ENCODE results near the gene TIAM2. TPM values are rescaled to one million over a fixed set of nuclear protein-coding genes. Genes with fewer than 3 reads are reported as not detected.

Gene TIAM2
- total and polyA plus RNA-seq, 12 donors: 4.3 to 22.5 (median 11.8) TPM

GRCh38 chr6:155126727-155127439, 131.8 kb downstream of the TIAM2 start:
- ATAC-seq (peak in 1 of 8 donors; percentile 37), DNase-seq (no peak)
- 73 to 82% methylated on average over 10 of the region's 10 CpGs for WGBS, 2 donors
- no peak for TF ChIP-seq CTCF (IDR thresholded peaks at IDR 0.05)
- Histone ChIP-seq H3K9me3 (no peaks in the 10 kb centered on the region), H3K27ac (no peak overlapping the region), H3K4me1 (peaks cover 0 to 2% (median 0%) of the 10 kb centered on the region in 9 donors), H3K27me3 (no peaks in the 10 kb centered on the region), H3K36me3 (peaks cover 0 to 4% (median 0%) of the 10 kb centered on the region in 9 donors), H3K4me3 (no peak overlapping the region)
- intact Hi-C loops (cut with DNase I): no loop called here

GRCh38 chr6:155128977-155129376, 133.9 kb downstream of the TIAM2 start:
- intact Hi-C loops (cut with DNase I): no loop called here
- Histone ChIP-seq H3K27me3 (no peaks in the 10 kb centered on the region), H3K4me3 (no peak overlapping the region), H3K4me1 (no peaks in the 10 kb centered on the region), H3K36me3 (peaks cover 0 to 4% (median 0%) of the 10 kb centered on the region in 9 donors), H3K9me3 (no peaks in the 10 kb centered on the region), H3K27ac (no peak overlapping the region)
- DNase-seq (no peak), ATAC-seq (no peak)
- TF ChIP-seq CTCF (IDR thresholded peaks at IDR 0.05): no peak
- 91% methylated on average over 4 of the region's 4 CpGs for WGBS, 2 donors

- intact Hi-C loops (cut with DNase I): no loop called here
- ATAC-seq (peak in 1 of 8 donors; percentile 22), DNase-seq (no peak)
- Histone ChIP-seq H3K27me3 (no peaks in the 10 kb centered on the region), H3K4me1 (peaks cover 0 to 5% (median 0%) of the 10 kb centered on the region in 9 donors), H3K9me3 (no peaks in the 10 kb centered on the region), H3K36me3 (peaks cover 0 to 4% (median 0%) of the 10 kb centered on the region in 9 donors), H3K27ac (no peak overlapping the region), H3K4me3 (no peak overlapping the region)
- TF ChIP-seq CTCF (IDR thresholded peaks at IDR 0.05): no peak
- 93 to 96% methylated on average over 14 of the region's 14 CpGs for WGBS, 2 donors
These were observed 134.6 kb downstream of the TIAM2 start for GRCh38 chr6:155129744-155130143.

- H3K4me1 ChIP-seq: peaks cover 0 to 5% (median 0%) of the 10 kb centered on the region in 9 donors
- no peak overlapping the region for H3K27ac ChIP-seq
- H3K4me3 ChIP-seq: no peak overlapping the region
- H3K27me3 ChIP-seq: no peaks in the 10 kb centered on the region
- 89 to 94% methylated on average over 14 of the region's 14 CpGs for WGBS, 2 donors
- intact Hi-C loops (cut with DNase I): no loop called here
- no peak for TF ChIP-seq CTCF (IDR thresholded peaks at IDR 0.05)
- ATAC-seq (no peak), DNase-seq (no peak)
- H3K36me3 ChIP-seq: peaks cover 0 to 4% (median 0%) of the 10 kb centered on the region in 9 donors
- H3K9me3 ChIP-seq: no peaks in the 10 kb centered on the region
These were observed 135.2 kb downstream of the TIAM2 start for GRCh38 chr6:155130161-155130853.
